HG03159 (cell line): Measurements from ENCODE around the gene PAWR.
"Not testable (repeated sequence)": the region's sequence is repeated elsewhere in the genome, so short reads cannot be mapped to it uniquely, and the experiment has no call there.

Source experiments
- ATAC-seq: cut with Tn5 transposase; IDR thresholded peaks from one replicate; pipeline ENCODE4 v1.9.1; 2021; ENCODE audit warnings: mild to moderate bottlenecking, moderate library complexity; ENCODE audit not compliant: unreplicated experiment

Gene PAWR

GRCh38 chr12:79687711-79688260, 3.0 kb downstream of the PAWR start:
- ATAC-seq: no peak

GRCh38 chr12:79686171-79686570, 4.6 kb downstream of the PAWR start:
- no peak for ATAC-seq

GRCh38 chr12:79685068-79685467, 5.7 kb downstream of the PAWR start:
- ATAC-seq: no peak

DNA sequence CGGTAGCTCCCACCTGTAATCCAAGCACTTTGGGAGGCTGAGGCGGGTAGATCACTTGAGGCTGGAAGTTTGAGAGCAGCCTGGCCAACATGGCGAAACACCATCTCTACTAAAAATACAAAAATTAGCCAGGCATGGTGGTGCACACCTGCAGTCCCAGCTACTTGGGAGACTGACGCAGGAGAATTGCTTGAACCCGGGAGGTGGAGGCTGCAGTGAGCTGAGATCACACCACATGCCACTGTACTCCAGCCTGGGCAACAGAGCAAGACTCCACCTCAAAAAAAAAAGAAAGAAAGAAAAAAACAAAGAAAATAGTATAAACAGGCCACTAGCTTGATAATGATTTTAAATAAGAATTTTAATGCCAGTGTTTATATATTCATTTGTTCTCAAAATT, 6.4 kb downstream of the PAWR start:
- ATAC-seq: not testable (repeated sequence)

DNA sequence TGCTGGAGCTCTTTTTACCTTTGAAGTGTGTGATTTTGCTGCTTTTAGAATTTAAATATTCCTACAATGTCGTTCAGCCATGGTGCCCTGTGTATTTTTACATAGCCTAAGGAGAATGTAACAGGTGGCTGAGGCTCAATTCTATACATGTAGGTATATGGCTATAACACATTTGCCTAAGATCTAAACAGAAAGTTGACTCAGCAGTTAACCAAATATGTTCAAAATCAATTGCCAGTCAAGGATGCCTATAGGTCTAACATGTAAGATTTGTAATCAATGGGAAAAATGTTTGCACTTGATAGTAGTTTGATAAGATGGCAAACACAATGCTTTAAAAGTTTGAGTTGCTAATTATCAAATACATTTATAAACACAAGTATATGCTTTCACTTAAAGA, 8.2 kb downstream of the PAWR start:
- no peak for ATAC-seq

DNA sequence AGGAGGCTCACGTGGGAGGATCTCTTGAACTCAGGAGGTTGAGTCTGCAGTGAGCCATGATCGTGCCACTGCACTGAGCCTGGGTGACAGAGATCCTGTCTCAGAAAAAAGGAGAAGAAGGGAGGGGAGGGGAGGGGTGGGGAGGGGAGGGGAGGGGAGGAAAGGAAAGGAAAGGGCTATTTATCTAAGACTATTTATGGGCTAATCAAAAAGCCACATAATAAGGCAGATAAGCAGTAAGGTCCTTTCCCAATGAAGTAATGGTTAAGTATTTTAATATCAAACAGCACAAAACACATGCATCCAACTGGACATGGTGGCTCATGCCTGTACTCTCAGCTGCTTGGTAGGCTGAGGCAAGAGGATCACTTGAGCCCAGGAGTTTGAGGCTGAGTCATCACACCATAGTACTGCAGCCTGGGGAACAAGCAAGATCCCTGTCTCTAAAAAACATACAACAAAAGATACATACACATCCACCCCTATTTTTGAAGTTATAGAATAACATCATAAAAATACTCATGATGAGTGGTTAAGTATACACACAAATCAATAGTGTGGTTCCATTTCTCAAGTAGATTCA, 9.7 kb downstream of the PAWR start:
- no peak for ATAC-seq

DNA sequence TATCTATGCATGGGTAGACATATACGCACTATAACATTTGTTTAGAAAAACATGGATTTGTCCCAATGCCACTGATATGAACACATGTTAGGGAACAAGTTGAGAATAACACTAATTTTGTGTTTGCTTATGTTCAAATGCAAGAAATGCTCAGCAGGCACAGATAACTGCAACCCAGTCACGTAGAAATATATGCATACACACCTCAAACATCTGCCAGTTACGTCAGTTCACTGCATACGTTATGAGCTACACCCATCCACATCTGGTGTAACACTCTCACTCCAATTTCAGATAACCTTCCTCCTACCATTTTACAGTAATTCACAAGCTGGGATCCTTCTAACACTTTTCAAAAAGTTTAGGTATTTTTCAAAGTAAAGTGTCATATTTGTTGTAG, 10.7 kb downstream of the PAWR start:
- no peak for ATAC-seq

DNA sequence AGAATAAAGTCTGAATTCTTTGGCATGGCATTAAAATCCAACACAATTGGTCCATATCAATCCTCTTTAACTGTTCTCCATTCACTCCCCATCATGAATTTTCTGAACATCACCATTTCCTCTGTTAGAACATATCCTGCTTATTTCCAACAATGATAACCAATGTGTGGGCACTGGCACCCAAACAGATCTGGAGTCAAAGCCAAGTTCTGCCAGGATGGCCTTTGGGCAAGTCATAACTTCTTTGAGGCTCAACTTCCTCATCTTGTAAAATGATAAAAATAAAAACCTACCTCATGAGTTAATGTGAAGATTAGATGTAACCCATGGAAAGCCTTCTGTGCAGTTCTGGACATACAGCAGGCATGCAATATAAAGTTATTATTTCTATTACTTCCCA, 12.5 kb downstream of the PAWR start:
- ATAC-seq: no peak

DNA sequence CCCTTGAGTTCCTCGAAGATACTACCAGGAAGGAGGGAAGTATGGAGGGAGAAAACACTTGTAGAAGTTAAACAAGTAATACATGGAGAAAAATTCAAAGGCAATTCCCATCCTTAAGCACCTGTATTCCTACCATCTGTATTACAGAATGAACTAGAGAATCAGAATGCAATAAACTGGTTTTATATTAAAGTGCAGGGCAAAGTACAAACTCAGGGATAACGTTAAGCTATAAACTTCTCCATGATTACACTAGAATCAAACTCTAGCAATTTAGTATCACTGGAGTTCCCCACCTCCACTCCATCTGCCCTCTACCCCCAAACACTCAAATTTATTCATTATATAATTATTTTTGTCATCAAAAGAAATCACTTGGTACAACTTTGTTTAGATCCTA, 13.1 kb downstream of the PAWR start:
- ATAC-seq: no peak

GRCh38 chr12:79676579-79676978, 14.2 kb downstream of the PAWR start:
- ATAC-seq: no peak

- ATAC-seq: no peak
Measured at GRCh38 chr12:79674629-79675028, 16.1 kb downstream of the PAWR start.

DNA sequence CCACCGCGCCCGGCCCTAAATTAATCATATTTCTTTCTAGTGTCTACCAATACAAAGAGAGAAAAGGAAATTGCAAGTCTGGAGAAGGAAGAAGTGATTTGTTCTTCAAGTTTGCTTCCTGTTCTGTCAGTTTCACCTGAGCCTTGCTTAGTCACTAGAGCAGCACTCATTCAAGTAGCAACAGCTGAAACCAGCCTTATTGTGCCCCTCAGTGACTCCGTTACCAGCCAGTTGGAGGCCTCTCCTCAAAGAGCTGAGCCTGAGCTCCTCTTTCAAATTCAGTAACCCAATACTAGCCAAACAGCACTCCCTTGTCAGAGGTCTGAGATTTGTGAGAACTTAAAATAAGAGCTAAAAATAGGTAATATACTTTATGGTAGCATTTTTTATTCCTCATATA, 17.4 kb downstream of the PAWR start:
- no peak for ATAC-seq

- ATAC-seq: no peak
Measured at GRCh38 chr12:79668113-79668512, 22.7 kb downstream of the PAWR start.

DNA sequence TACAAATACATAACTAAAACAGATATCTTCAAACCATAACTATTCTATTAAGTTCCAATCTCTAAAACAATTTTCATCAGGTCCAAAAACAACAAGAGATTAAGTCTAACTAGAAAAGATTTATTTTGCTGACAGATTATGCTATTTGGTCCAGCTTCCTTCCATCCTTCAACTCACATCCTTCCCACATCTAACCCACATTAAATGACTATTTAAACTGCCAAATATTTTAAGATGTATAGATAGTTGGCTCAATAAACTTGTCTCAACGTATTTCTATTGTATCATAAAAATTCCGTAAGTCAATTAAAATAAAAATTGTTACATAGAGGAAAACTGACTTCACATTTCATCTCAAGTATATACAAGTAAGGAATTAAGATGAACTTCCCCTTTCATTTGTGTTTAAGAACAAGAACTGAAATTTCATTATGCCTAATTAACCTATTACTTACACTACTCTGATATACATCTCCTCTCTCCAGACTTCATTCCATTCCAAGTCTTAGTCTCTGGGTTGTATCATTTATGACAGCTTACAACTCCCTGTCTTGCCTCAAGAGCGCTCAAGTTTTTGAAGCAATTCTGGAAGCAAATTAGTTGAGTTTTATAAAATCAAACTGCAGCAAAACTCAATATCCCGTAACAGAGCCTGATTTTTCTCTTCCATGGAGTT, 25.4 kb downstream of the PAWR start:
- ATAC-seq: no peak

DNA sequence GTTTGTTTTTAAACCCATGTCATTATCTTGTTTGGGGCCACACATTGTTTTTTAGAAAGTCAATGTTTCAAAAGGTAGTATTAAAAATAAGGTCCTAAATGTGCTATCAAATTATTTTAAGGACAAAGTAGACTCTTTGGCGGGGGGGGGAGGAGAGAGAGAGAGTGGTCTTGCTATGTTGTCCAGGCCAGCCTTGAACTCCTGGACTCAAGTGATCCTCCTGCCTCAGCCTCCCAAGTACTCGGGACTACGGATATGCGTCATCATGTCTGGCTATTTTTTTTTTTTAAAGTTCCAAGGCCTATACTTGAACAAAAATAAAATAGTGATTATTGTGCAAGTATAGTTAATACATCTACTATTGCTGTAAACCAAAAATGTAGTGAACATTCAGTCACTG, 26.2 kb downstream of the PAWR start:
- no peak for ATAC-seq

DNA sequence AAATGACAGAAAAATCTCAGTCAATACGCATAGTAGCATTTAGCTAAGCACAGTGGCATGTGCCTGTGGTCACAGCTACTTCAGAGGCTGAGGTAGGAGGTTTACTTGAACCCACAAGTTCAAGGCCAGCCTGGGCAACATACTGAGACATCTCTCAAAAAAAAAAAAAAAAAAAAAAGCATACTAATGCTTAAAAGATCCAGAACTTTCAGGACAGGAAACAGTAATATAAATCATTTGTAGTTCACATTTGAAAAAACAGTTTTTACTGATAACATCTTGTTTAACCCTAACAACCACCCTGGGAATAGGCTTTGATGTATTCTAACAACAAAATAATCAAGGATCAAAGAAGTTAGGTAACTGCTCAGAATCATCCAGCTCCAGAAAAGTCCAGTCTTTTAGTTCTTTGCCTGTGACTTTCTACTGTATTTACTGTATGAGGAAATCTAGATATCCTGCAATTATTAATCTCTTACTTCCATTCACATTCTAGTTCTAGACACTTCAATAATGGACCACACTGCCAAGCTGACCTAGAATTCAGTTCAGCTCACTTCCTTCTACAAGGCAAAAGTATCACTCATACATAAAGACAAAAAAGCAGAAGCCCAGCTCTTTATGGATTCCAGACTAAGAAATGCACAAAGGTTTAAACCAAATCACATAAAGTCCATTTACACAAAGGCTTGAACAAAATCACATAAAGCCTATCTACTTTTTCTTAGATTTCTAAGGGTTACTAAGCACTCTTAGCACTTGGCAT, 28.5 kb downstream of the PAWR start:
- ATAC-seq: no peak

- no peak for ATAC-seq
Measured at GRCh38 chr12:79661629-79662028, 29.1 kb downstream of the PAWR start.

- no peak for ATAC-seq
Measured at GRCh38 chr12:79659961-79660431, 30.8 kb downstream of the PAWR start.

GRCh38 chr12:79658221-79658620, 32.5 kb downstream of the PAWR start:
- no peak for ATAC-seq

DNA sequence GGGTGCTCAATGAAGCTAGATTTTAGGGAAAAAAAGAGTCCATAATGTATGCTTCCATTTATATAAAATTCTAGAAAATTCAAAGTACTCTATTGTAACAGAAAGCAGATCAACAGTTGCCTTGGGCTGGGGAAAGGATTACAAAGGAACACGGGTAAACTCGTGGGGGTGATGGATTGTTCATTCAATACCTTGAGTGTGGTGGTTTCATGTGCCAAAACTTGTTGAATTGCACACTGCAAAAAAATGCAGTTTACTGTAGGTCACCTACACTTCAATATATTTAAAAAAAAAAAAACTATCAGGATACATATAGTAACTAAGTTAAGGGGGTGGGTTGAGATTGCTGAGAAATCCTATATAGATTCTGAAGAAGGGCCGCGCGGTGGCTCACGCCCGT, 33.6 kb downstream of the PAWR start:
- ATAC-seq: no peak

- no peak for ATAC-seq
Measured at GRCh38 chr12:79655036-79655435, 35.7 kb downstream of the PAWR start.

DNA sequence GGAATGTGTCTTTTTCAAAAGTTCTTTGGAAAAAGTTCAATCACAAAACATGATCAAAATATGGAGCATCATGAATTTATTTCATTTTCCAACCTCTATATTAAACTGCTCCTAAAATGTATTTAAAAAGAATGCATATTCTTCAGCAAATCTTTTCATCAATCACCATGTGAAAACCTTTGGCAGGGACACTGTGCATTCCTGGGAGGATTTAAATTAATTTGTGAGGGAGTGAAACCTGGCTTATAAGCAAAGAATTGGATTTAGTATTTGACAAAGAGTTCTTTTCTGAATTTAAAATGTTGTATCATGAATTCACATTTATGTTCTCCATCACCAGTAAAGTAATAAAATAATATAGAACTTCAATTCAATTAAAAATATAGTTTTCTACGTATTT, 38.2 kb downstream of the PAWR start:
- ATAC-seq: no peak
